ENCODE results near the gene GOLGA6L7. TPM values are rescaled to one million over a fixed set of nuclear protein-coding genes. Genes with fewer than 3 reads are reported as not detected.
"Not testable (repeated sequence)": the region's sequence is repeated elsewhere in the genome, so short reads cannot be mapped to it uniquely, and the experiment has no call there.

The GOLGA6L7 gene
- total RNA-seq, 2 experiments from 2014 or later = not detected

DNA sequence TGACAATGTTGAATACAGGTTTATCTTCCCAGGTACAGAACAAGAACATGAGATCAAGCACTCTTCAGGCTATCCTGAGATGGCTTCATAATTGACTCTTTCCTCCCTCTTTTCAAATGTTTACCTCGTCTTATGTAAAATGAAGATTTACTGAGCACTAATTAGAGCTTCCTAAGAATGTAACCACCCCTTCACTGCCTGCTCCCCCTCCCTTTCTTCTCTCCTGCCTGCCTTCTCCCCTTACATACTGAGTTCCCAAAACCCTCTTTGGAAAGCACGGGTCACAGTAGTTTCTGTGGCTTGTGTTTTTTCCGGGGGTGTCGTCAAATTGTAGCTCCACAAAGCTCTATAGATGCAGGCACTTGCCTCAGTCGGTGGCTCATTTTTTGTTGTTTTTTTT lies 5.2 kb upstream of the GOLGA6L7 start:
- CTCF ChIA-PET, POLR2A ChIA-PET: not testable (repeated sequence)

- POLR2A ChIA-PET, CTCF ChIA-PET: not testable (repeated sequence)
Observed at GRCh38 chr15:28849766-28850165, 1.3 kb upstream of the GOLGA6L7 start.

DNA sequence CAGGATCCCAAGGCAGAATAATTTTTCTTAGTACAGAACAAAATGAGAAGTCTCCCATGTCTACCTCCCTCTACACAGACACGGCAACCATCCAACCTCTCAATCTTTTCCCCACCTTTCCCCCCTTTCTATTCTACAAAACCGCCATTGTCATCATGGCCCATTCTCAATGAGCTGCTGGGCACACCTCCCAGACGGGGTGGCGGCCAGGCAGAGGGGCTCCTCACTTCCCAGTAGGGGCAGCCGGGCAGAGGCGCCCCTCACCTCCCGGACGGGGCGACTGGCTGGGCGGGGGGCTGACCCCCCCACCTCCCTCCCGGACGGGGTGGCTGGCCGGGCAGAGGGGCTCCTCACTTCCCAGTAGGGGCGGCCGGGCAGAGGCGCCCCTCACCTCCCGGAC lies 827 bp upstream of the GOLGA6L7 start:
- POLR2A ChIA-PET, CTCF ChIA-PET: not testable (repeated sequence)

- CTCF ChIA-PET, POLR2A ChIA-PET: not testable (repeated sequence)
Observed at GRCh38 chr15:28847959-28848358, 485 bp downstream of the GOLGA6L7 start.

- CTCF ChIA-PET, POLR2A ChIA-PET: not testable (repeated sequence)
Observed at GRCh38 chr15:28847247-28847646, 1.2 kb downstream of the GOLGA6L7 start.

DNA sequence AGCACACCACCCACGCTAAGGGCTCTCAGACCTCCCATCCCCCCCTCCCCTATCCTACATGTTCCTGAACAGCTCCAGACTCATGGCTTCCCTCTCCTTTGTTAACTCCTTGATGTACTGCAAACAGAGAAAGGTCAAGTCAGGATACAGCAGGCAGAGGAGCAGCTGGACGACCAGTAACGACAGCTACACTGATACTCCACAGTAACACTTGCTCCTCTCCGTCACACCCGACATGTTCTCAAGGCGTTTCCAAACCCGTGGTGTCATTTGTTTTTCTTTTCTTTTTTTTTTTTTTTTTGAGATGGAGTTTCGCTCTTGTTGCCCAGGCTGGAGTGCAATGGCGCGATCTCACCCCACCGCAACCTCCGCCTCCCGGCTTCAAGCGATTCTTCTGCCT lies 4.3 kb downstream of the GOLGA6L7 start:
- CTCF ChIA-PET, POLR2A ChIA-PET: not testable (repeated sequence)

DNA sequence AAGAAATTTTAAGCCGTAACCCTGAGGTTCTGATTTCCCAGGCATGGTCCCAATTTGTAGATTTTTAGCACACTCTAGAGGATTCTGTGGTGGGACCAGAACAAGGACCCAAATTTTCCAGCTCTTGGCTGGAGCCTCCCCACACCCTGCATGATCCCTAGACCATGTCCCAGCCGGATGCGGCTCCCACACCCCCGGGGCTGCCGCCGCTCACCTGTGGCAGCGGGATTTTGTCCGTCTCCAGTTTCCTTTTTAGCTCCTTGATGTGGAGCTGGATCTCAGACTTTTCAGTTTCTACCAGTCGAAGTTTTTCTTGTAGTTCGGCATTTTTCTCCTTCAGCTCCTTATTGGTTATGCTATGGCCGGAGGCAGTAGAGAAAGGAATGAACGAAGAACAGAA lies 4.9 kb downstream of the GOLGA6L7 start:
- POLR2A ChIA-PET, CTCF ChIA-PET: not testable (repeated sequence)

GRCh38 chr15:28842210-28842609 lies 6.2 kb downstream of the GOLGA6L7 start:
- POLR2A ChIA-PET, CTCF ChIA-PET: not testable (repeated sequence)

DNA sequence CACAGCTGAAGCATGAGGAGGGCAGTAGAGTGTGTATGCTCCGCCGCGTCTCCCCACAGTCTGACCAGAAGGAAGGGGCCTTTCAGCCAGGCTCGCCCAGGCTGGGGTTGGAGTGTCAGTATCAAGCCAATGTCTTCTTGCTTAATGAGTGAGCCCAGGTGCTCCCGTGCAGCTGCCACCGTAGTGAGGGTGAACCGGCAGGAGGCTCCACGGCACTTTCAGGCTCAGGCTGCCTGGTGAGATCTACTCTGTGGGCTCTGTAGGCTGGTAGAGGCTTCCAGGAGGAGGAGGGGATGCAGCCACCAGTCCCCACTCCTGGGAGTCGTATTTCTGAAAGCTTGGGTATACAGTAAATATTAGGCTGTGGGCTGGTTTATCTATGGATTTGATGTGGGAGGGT lies 8.2 kb downstream of the GOLGA6L7 start:
- POLR2A ChIA-PET, CTCF ChIA-PET: not testable (repeated sequence)

GRCh38 chr15:28834957-28835585 lies 13.4 kb downstream of the GOLGA6L7 start:
- POLR2A ChIA-PET, CTCF ChIA-PET: not testable (repeated sequence)

DNA sequence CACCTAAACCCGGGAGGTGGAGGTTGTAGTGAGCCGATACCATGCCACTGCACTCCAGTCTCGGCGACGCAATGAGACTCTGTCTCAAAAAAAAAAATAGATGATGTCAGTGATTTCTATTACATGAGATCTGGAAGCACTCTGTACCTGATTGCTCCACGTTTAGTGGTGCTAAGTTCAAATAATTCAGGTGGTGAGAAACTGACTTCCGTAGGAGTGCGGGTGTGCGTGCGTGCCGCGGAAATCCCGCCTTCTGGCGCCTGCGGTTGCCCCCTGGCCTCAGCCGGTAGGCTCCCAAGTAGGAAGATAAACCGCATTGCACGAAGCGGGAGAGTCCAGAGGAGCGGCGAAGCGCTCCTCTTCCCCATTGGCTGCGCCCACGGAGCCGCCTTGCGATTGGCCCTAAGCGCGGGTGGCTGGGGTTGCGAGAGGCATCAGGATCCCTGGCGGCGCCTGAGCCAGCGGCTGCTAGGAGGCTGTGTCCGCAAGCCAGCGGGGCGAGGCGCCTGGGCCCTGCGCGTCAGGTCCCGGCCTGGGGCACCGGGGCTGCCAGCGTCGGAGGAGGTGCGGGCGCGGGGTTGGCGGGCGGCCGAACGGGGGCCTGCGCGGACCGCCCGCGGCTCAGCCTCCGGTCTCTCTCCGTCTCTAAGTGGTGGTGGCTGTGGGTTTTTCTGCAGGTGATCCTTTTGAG lies 16.4 kb downstream of the GOLGA6L7 start:
- CTCF ChIA-PET, POLR2A ChIA-PET: not testable (repeated sequence)

- CTCF ChIA-PET, POLR2A ChIA-PET: not testable (repeated sequence)
Observed at GRCh38 chr15:28821420-28821819, 27.0 kb downstream of the GOLGA6L7 start.

GRCh38 chr15:28819930-28820295 lies 28.5 kb downstream of the GOLGA6L7 start:
- POLR2A ChIA-PET, CTCF ChIA-PET: not testable (repeated sequence)

- POLR2A ChIA-PET, CTCF ChIA-PET: not testable (repeated sequence)
Observed at GRCh38 chr15:28819019-28819929, 29.2 kb downstream of the GOLGA6L7 start.

DNA sequence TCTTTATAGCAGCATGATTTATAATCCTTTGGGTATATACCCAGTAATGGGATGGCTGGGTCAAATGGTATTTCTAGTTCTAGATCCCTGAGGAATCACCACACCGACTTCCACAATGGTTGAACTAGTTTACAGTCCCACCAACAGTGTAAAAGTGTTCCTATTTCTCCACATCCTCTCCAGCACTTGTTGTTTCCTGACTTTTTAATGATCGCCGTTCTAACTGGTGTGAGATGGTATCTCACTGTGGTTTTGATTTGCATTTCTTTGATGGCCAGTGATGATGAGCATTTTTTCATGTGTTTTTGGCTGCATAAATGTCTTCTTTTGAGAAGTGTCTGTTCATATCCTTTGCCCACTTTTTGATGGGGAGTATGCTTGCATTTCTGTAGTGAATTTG lies 30.3 kb downstream of the GOLGA6L7 start:
- CTCF ChIA-PET, POLR2A ChIA-PET: not testable (repeated sequence)

DNA sequence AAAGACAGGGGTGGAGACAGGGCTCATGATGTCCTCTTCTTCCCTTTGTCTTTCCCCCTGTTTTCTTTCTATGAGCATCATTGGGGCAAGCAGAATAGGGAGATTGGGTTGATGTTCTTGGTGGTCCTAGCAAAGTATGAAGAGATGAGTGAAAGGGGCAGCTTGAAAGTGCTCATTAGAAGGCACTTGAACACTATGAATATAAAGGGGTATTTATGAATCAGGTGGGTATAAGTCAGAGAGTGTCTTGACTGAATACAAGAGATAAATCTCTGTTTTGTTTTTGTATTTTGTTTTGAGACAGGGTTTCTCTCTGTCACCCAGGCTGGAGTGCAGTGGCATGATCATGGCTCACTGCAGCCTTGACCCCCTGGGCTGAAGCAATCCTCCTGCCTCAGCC lies 34.4 kb downstream of the GOLGA6L7 start:
- CTCF ChIA-PET, POLR2A ChIA-PET: not testable (repeated sequence)

DNA sequence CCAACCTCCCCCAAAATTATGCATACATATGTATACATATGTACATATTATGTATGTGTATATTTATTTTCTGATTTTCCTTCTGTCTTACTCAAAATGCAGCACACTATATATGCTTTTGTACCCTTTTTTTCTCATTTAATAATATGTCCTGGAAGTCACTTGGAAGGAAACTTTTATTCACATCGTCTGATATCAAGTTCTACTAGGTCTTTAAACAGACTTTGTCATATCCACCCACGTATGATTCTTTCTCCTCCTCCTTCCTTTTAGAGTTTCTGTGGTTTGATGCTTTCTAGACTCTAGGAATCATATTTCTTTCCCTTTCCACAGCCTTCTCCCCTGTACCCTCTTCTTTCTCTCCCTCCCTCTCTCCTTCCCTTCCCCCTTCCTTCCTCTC lies 35.1 kb downstream of the GOLGA6L7 start:
- CTCF ChIA-PET, POLR2A ChIA-PET: not testable (repeated sequence)

DNA sequence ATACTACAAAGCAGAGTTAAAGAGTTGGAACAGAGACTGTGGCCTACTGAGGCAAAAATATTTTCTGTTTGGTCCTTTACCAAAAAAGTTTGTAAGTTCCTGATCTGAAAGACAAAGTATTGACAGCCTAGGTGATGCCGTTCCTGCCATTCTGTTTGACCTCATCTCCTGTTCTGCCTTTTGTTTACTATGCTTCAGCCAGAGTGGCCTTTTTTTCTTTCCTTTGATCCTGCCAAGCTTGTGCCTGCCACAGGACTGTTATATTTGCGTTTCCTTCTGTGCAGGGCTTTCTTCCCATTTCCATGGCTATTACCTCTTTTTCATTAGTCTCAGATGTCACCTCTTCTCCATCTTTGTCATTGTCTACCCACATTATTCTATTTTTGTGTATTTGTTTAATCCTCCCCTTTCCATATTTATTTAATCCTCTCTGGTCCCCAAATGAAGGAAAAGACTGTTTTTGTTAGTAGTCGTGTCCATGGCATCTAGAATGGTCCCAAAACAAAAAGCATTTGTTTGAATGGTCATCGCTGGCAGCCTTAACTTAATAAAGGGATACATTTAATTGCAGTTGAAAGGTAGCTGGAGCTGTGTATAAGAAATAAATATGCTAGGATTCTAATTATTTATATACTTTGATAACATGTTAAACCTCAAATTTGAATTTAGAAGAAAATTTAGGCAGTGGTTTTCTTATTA lies 36.4 kb downstream of the GOLGA6L7 start:
- POLR2A ChIA-PET, CTCF ChIA-PET: not testable (repeated sequence)

GRCh38 chr15:28810444-28810843 lies 38.0 kb downstream of the GOLGA6L7 start:
- CTCF ChIA-PET, POLR2A ChIA-PET: not testable (repeated sequence)

- CTCF ChIA-PET, POLR2A ChIA-PET: not testable (repeated sequence)
Observed at GRCh38 chr15:28808136-28808535, 40.3 kb downstream of the GOLGA6L7 start.

DNA sequence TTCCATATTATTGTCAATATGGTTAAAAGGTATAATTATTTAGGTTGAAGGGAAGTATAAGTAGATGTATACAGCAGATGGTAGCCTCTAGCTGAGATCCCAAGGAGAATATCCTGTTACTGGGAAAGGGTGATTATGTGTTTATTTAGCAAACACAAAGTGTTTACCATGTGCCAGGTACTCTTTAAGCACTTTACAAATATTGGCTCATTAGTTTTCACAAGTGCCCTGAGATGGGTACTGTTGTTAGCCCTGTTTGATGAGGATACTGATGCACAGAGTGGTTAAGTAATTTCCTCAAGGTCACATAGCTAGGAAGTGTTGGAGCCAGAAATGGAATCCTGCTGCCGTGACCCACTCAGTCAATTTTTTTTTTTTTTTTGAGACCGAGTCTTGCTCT lies 48.1 kb downstream of the GOLGA6L7 start:
- CTCF ChIA-PET, POLR2A ChIA-PET: not testable (repeated sequence)

Data from activated CD8-positive, alpha-beta memory T cell treated with anti-CD3 and anti-CD28 coated beads for 36 hours (primary cell).